Endothelial cell of umbilical vein (primary cell): ENCODE data around the gene TMCC2. TPM values are rescaled to one million over a fixed set of nuclear protein-coding genes. Genes with fewer than 3 reads are reported as not detected.
"Not testable (repeated sequence)": the region's sequence is repeated elsewhere in the genome, so short reads cannot be mapped to it uniquely, and the experiment has no call there.

Experiments
- BruUV-seq: library from RNA; stranded (reverse); fragments of 400-500 nt; replicated peaks from 2 replicates; lab custom pipeline; 2021; lab: Mats Ljungman, UMichigan
- CTCF ChIA-PET: fragments of 300-600, 350-600 bp; sonication (Branson Sonifier 250); formaldehyde crosslinking; loops from one replicate; lab custom pipeline; 2021; ENCODE audit warnings: antibody characterized with exemption, inconsistent platforms; lab: Charles Lee
- POLR2A ChIA-PET: fragments of 300-600, 350-600 bp; sonication (Branson Sonifier 250); formaldehyde crosslinking; loops from one replicate; lab custom pipeline; 2021; ENCODE audit warnings: antibody characterized with exemption, inconsistent platforms; lab: Charles Lee
- DNase-seq: peaks from one replicate; pipeline ENCODE4 v3.0.0-alpha.2; 2011; ENCODE audit warnings: low read depth, low spot score
- FAIRE-seq: peaks from 2 replicates; lab custom pipeline; 2011; peaks lifted over from hg19 to GRCh38; lab: Jason Lieb, UNC
- H2AFZ ChIP-seq: 2 replicates; pipeline ENCODE4 v1.6.0; 2012; ENCODE audit warnings: low read depth, low read length, control low read depth, inconsistent platforms
- H3K27ac ChIP-seq: 2 replicates; pipeline ENCODE4 v1.5.1; 2011; ENCODE audit warnings: low read depth, mild to moderate bottlenecking, control low read depth, low read length, moderate library complexity; ENCODE audit not compliant: insufficient read depth
- H3K27me3 ChIP-seq, 2 experiments: 2 replicates each; pipeline versions ENCODE4 v1.6.0 to v1.6.1; 2011; ENCODE audit warnings: low read length in 2 of 2, mixed read lengths in 1 of 2; ENCODE audit not compliant: control insufficient read depth in 2 of 2, insufficient read depth in 2 of 2
- H3K36me3 ChIP-seq, 2 experiments: 2 replicates in 1 of 2; 3 replicates in 1 of 2; pipeline ENCODE4 v1.5.1; 2011; ENCODE audit warnings: low read length in 2 of 2, mild to moderate bottlenecking in 1 of 2, moderate library complexity in 1 of 2; ENCODE audit not compliant: control insufficient read depth in 2 of 2, insufficient read depth in 2 of 2; ENCODE audit errors: extremely low read depth in 1 of 2
- H3K4me1 ChIP-seq: 3 replicates; pipeline ENCODE4 v1.5.1; 2011; ENCODE audit warnings: mild to moderate bottlenecking, low read length; ENCODE audit not compliant: control insufficient read depth, insufficient read depth; ENCODE audit errors: extremely low read depth
- H3K4me2 ChIP-seq: 2 replicates; pipeline ENCODE4 v1.6.1; 2011; ENCODE audit warnings: low read length, control low read depth, mixed read lengths; ENCODE audit not compliant: insufficient read depth
- H3K4me3 ChIP-seq, 3 experiments: fragments of 200-600 bp in 1 of 3; sonication (generic), shearing (Covaris generic) in 1 of 3; replicated peaks in 1 of 3; 2 replicates each; pipeline ENCODE4 v1.5.1; 2011 to 2016; ENCODE audit warnings: control low read depth in 3 of 3, low read length in 3 of 3, mild to moderate bottlenecking in 2 of 3, inconsistent platforms in 1 of 3, low read depth in 1 of 3, moderate library complexity in 1 of 3; ENCODE audit not compliant: insufficient read depth in 1 of 3
- H3K79me2 ChIP-seq: 2 replicates; pipeline ENCODE4 v1.6.0; 2012; ENCODE audit warnings: low read length, inconsistent platforms; ENCODE audit not compliant: control insufficient read depth, insufficient read depth
- H3K9ac ChIP-seq: replicated peaks from 2 replicates; pipeline ENCODE3; 2011; ENCODE audit warnings: low read length, control low read depth; ENCODE audit not compliant: insufficient read depth; ENCODE audit errors: extremely low read depth
- H3K9me1 ChIP-seq: replicated peaks from 3 replicates; pipeline ENCODE4 v1.6.0; 2011; ENCODE audit warnings: mild to moderate bottlenecking, low read length; ENCODE audit not compliant: control insufficient read depth, insufficient read depth; ENCODE audit errors: extremely low read depth
- H3K9me3 ChIP-seq: replicated peaks from 2 replicates; pipeline ENCODE4 v1.5.1; 2012; ENCODE audit warnings: low read length, inconsistent platforms; ENCODE audit not compliant: control insufficient read depth, insufficient read depth
- H4K20me1 ChIP-seq: replicated peaks from 2 replicates; pipeline ENCODE3; 2011; ENCODE audit warnings: mild to moderate bottlenecking, low read length; ENCODE audit not compliant: control insufficient read depth, insufficient read depth; ENCODE audit errors: extremely low read depth
- EZH2 ChIP-seq: IDR thresholded peaks from 2 replicates; pipeline ENCODE4 v1.6.1; 2012; ENCODE audit warnings: borderline replicate concordance, low read depth, mild to moderate bottlenecking, moderate library complexity, low read length, inconsistent platforms; ENCODE audit not compliant: severe bottlenecking
- FOS ChIP-seq: IDR thresholded peaks from 2 replicates; pipeline ENCODE4 v1.6.1; 2011; ENCODE audit warnings: mild to moderate bottlenecking, low read length, moderate library complexity, borderline replicate concordance; ENCODE audit not compliant: insufficient read depth
- GATA2 ChIP-seq: IDR thresholded peaks from 2 replicates; pipeline ENCODE4 v1.7.0; 2011; ENCODE audit warnings: low read depth, mild to moderate bottlenecking, moderate library complexity, mixed read lengths, low read length; ENCODE audit not compliant: insufficient read length, insufficient read depth
- JUN ChIP-seq: IDR thresholded peaks from 2 replicates; pipeline ENCODE4 v1.6.1; 2011; ENCODE audit warnings: borderline replicate concordance, low read depth; ENCODE audit not compliant: insufficient read length, insufficient read depth
- MYC ChIP-seq: IDR thresholded peaks from one replicate; pipeline ENCODE4 v1.6.1; 2011; ENCODE audit warnings: mild to moderate bottlenecking, low read depth, low read length
- POLR2A ChIP-seq: IDR thresholded peaks from 2 replicates; pipeline ENCODE4 v1.6.1; 2012; ENCODE audit warnings: low read depth, mild to moderate bottlenecking, control low read depth, low read length
- POLR2AphosphoS5 ChIP-seq: IDR thresholded peaks from 2 replicates; pipeline ENCODE4 v1.6.1; 2012; ENCODE audit warnings: low read depth, mild to moderate bottlenecking, control low read depth, low read length, moderate library complexity; ENCODE audit not compliant: insufficient read depth
- dilution Hi-C: fragments of 300-500 bp; cut with MboI; formaldehyde crosslinking; loops from one replicate; pipeline ENCODE4 v1.15.0; 2019; ENCODE audit warnings: low sequenced_read_pairs; ENCODE audit not compliant: extremely low pct_ligation_motif_present
- intact Hi-C: fragments of 100-400 bp; cut with micrococcal nuclease; formaldehyde crosslinking; loops from one replicate; pipeline ENCODE4 v1.10.0; 2022
- polyA plus RNA-seq, 4 experiments: library from polyadenylated mRNA; depleted of rRNA in 3 of 4; stranded (reverse) in 3 of 4; unstranded in 1 of 4; fragments of >200 nt; gene quantifications; 2 replicates each; pipeline versions ENCODE4 v1.2.1 to v1.2.3, GENCODE V29; 2011 to 2012; ENCODE audit warnings: missing spikeins in 1 of 4
- total RNA-seq: library from RNA; stranded (reverse); gene quantifications from 2 replicates; pipeline ENCODE4 v1.2.3, GENCODE V29; 2021
- TF ChIP-seq, protein P1 (sequence below): IDR thresholded peaks from 2 replicates; pipeline ENCODE4 v1.6.1; 2011; ENCODE audit not compliant: insufficient read depth, insufficient read length
- TF ChIP-seq, protein P2 (sequence below), 2 donors: IDR thresholded peaks; 1 replicate in 1 of 2; 2 replicates in 1 of 2; pipeline ENCODE4 v1.5.1; 2011; ENCODE audit warnings: low read length in 2 of 2, mild to moderate bottlenecking in 2 of 2, moderate library complexity in 2 of 2, control low read depth in 1 of 2, inconsistent platforms in 1 of 2, low read depth in 1 of 2; ENCODE audit not compliant: insufficient read depth in 1 of 2; ENCODE audit errors: extremely low read depth in 1 of 2

The TMCC2 gene
- total and polyA plus RNA-seq, 2 donors (not counting 3 experiments of a cell fraction or from before 2014, with no cell fraction given), result 2.0 to 2.1 TPM

DNA sequence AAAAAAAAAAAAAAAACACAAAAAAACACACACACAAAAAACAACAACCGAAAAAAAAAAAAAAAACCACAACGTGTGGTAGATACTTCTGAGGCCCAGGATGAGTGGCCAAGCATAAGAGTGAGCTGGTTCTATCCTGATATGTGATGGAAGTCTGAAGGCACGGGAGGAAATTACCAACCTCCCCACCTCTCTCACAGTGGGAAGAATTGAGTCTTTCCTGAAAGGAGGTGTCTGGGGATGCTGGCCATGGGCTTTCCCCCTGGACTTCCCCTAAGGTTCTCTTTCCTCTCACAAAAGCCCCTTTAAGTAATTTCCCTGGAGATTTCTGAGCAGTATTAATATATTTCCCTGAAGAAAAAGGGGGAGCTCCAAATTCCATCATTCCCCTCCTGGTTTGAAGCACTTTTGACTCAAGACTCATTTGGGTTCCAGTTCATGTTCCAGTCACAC lies 5.2 kb downstream of the TMCC2 start:
- Histone ChIP-seq H3K36me3 (no peaks in the 10 kb centered on the region), H3K27me3 (peaks cover 0 to 2% of the 10 kb centered on the region in 2 experiments), H3K4me2 (no peak overlapping the region), H3K4me3 (no peak overlapping the region), H3K4me1 (peaks cover 10% of the 10 kb centered on the region), H3K9me1 (no peaks in the 10 kb centered on the region), H3K79me2 (no peaks in the 10 kb centered on the region), H4K20me1 (no peaks in the 10 kb centered on the region), H3K27ac (no peak overlapping the region), H3K9ac (no peak overlapping the region), H3K9me3 (no peaks in the 10 kb centered on the region), H2AFZ (no peak overlapping the region)
- dilution Hi-C loops, result no loop called here
- POLR2A ChIA-PET, result no interaction called here
- BruUV-seq, result no TSS peak
- DNase-seq (no peak), FAIRE-seq (no peak)
- TF ChIP-seq MYC (no peak), POLR2A (no peak), FOS (no peak), EZH2 (no peak), POLR2AphosphoS5 (no peak), GATA2 (no peak), JUN (no peak)
- TF ChIP-seq, protein P1, sequence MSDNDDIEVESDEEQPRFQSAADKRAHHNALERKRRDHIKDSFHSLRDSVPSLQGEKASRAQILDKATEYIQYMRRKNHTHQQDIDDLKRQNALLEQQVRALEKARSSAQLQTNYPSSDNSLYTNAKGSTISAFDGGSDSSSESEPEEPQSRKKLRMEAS, result no peak
- TF ChIP-seq, protein P2, sequence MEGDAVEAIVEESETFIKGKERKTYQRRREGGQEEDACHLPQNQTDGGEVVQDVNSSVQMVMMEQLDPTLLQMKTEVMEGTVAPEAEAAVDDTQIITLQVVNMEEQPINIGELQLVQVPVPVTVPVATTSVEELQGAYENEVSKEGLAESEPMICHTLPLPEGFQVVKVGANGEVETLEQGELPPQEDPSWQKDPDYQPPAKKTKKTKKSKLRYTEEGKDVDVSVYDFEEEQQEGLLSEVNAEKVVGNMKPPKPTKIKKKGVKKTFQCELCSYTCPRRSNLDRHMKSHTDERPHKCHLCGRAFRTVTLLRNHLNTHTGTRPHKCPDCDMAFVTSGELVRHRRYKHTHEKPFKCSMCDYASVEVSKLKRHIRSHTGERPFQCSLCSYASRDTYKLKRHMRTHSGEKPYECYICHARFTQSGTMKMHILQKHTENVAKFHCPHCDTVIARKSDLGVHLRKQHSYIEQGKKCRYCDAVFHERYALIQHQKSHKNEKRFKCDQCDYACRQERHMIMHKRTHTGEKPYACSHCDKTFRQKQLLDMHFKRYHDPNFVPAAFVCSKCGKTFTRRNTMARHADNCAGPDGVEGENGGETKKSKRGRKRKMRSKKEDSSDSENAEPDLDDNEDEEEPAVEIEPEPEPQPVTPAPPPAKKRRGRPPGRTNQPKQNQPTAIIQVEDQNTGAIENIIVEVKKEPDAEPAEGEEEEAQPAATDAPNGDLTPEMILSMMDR (IDR thresholded peaks at IDR 0.05; ENCODE audit: extremely low read depth in 1 of 2, insufficient read depth in 1 of 2, low read depth in 1 of 2, low read length in 2 of 2), result no peak
- CTCF ChIA-PET, result interaction anchor here (0.7 to 1.7 kb wide), 3 partner anchors 23 to 252 kb away, joined by 3 to 5 read pairs (median 3); no protein-coding TSS in a partner anchor
- intact Hi-C loops, result no loop called here

DNA sequence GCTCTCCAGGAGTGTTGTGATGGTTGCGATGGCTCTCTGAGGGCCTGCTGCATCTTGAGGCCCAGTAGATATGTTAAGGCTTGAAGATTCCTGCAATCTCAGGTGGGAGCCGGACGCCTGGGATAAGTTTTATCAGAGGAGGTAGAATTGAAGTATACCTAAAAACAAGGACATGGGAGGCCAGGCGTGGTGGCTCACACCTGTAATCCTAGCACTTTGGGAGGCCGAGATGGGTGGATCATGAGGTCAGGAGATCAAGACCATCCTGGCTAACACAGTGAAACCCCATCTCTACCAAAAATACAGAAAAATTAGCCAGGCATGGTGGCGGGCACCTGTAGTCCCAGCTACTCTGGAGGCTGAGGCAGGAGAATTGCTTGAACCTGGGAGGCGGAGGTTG lies 6.2 kb downstream of the TMCC2 start:
- DNase-seq, POLR2A ChIA-PET, H3K9me1 ChIP-seq, H3K27ac ChIP-seq, H3K4me2 ChIP-seq, H3K36me3 ChIP-seq, H3K79me2 ChIP-seq, BruUV-seq, H3K4me3 ChIP-seq, H3K9ac ChIP-seq, H3K4me1 ChIP-seq, H3K27me3 ChIP-seq, H2AFZ ChIP-seq, FAIRE-seq, intact Hi-C loops, dilution Hi-C loops, H3K9me3 ChIP-seq, H4K20me1 ChIP-seq: not testable (repeated sequence)
- CTCF ChIA-PET, result interaction anchor here (1.0 to 1.4 kb wide), 2 partner anchors 14 to 251 kb away, joined by 3 read pairs; no protein-coding TSS in a partner anchor
